Measurements from ENCODE around the gene PLA2G5. TPM values are rescaled to one million over a fixed set of nuclear protein-coding genes. Genes with fewer than 3 reads are reported as not detected.
A peak's percentile ranks its signal among the peaks of the same experiment; 100 is the strongest.

The PLA2G5 gene
- polyA plus RNA-seq, 3 donors = not detected

DNA sequence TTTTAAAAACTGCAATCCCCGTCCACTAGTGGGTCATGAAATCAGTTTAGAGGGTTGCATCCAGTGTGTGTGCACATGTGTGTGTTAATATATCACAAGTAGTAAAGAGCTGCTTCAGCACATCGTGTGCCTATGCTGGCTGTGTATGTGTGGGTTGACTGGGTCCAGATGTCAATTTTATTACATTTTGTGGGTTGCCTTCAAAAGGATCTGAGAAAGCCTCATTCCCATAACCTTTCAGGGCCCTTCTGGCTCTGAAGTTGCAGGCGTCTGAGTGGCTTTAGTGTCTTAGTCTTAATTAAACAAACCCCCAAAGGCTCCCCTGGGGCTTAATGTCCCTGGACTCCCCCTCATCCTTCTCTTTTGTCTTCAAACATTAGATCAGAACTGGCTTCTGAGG, 29.5 kb downstream of the PLA2G5 start:
- no peaks in the 10 kb centered on the region for H3K36me3 ChIP-seq (replicated peaks in 1 of 2; ENCODE audit: control insufficient read depth in 1 of 2, insufficient read depth in 2 of 2, low read length in 2 of 2)
- no peak for DNase-seq
- H3K9me3 Mint-ChIP-seq = no peaks in the 10 kb centered on the region
- H2AFZ ChIP-seq (ENCODE audit: insufficient read depth, low read depth, low read length, poor library complexity, severe bottlenecking) = no peak overlapping the region
- 70% methylated on average over 2 of the region's 3 CpGs for WGBS (ENCODE audit: insufficient coverage)
- no peak overlapping the region for H3K4me3 Mint-ChIP-seq
- no peak overlapping the region for H3K4me3 ChIP-seq (replicated peaks in 1 of 3; ENCODE audit: low read depth in 2 of 3, low read length in 3 of 3)
- H3K27ac Mint-ChIP-seq = peak overlapping the region in 1 of 7 donors; percentile 62
- H3K4me2 ChIP-seq (replicated peaks; ENCODE audit: extremely low read depth, low read length, poor library complexity, severe bottlenecking) = no peak overlapping the region
- no peak overlapping the region for H3K27ac ChIP-seq (ENCODE audit: low read depth in 1 of 2, low read length in 2 of 2)
- no peaks in the 10 kb centered on the region for H4K20me1 ChIP-seq (ENCODE audit: insufficient read depth, low read length)
- H3K79me2 ChIP-seq (ENCODE audit: insufficient read depth, low read length) = no peaks in the 10 kb centered on the region
- H3K27me3 Mint-ChIP-seq (ENCODE audit: low read depth in 3 of 3) = peaks cover 2 to 4% (median 4%) of the 10 kb centered on the region in 3 donors
- no peaks in the 10 kb centered on the region for H3K36me3 Mint-ChIP-seq
- H3K4me1 Mint-ChIP-seq = peaks cover 6% of the 10 kb centered on the region
- H3K9me3 ChIP-seq (replicated peaks in 1 of 2; ENCODE audit: control insufficient read depth in 1 of 2, insufficient read depth in 1 of 2, low read length in 2 of 2) = no peaks in the 10 kb centered on the region
- no peak overlapping the region for H3K9ac ChIP-seq (ENCODE audit: insufficient read depth, low read length, poor library complexity, severe bottlenecking)
- no peaks in the 10 kb centered on the region for H3K27me3 ChIP-seq (ENCODE audit: control insufficient read depth in 2 of 2, insufficient read depth in 2 of 2, low read length in 2 of 2)
- intact Hi-C loops (cut with micrococcal nuclease) = no loop called here
- peaks cover 6 to 7% of the 10 kb centered on the region in 2 donors for H3K4me1 ChIP-seq (ENCODE audit: control insufficient read depth in 1 of 2, insufficient read depth in 2 of 2, low read length in 2 of 2)
- TF ChIP-seq, protein P1, sequence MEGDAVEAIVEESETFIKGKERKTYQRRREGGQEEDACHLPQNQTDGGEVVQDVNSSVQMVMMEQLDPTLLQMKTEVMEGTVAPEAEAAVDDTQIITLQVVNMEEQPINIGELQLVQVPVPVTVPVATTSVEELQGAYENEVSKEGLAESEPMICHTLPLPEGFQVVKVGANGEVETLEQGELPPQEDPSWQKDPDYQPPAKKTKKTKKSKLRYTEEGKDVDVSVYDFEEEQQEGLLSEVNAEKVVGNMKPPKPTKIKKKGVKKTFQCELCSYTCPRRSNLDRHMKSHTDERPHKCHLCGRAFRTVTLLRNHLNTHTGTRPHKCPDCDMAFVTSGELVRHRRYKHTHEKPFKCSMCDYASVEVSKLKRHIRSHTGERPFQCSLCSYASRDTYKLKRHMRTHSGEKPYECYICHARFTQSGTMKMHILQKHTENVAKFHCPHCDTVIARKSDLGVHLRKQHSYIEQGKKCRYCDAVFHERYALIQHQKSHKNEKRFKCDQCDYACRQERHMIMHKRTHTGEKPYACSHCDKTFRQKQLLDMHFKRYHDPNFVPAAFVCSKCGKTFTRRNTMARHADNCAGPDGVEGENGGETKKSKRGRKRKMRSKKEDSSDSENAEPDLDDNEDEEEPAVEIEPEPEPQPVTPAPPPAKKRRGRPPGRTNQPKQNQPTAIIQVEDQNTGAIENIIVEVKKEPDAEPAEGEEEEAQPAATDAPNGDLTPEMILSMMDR (IDR thresholded peaks at IDR 0.05) = no peak

GRCh38 chr1:20100632-20101355, 30.8 kb downstream of the PLA2G5 start:
- H3K27me3 ChIP-seq (ENCODE audit: control insufficient read depth in 2 of 2, insufficient read depth in 2 of 2, low read length in 2 of 2) = no peaks in the 10 kb centered on the region
- no peak overlapping the region for H3K27ac ChIP-seq (ENCODE audit: low read depth in 1 of 2, low read length in 2 of 2)
- TF ChIP-seq, protein P1 (IDR thresholded peaks at IDR 0.05) = peak; percentile 58
- no peak overlapping the region for H3K9ac ChIP-seq (ENCODE audit: insufficient read depth, low read length, poor library complexity, severe bottlenecking)
- H2AFZ ChIP-seq (ENCODE audit: insufficient read depth, low read depth, low read length, poor library complexity, severe bottlenecking) = no peak overlapping the region
- H3K79me2 ChIP-seq (ENCODE audit: insufficient read depth, low read length) = no peaks in the 10 kb centered on the region
- peak in 2 of 3 donors; percentile 13 to 32 for DNase-seq
- Mint-ChIP-seq H3K36me3 (no peaks in the 10 kb centered on the region), H3K9me3 (no peaks in the 10 kb centered on the region), H3K27ac (no peak overlapping the region), H3K27me3 (ENCODE audit: low read depth in 3 of 3) (peaks cover 2 to 10% (median 4%) of the 10 kb centered on the region in 3 donors), H3K4me3 (no peak overlapping the region), H3K4me1 (peaks cover 6% of the 10 kb centered on the region)
- no peak overlapping the region for H3K4me3 ChIP-seq (replicated peaks in 1 of 3; ENCODE audit: low read depth in 2 of 3, low read length in 3 of 3)
- H3K36me3 ChIP-seq (replicated peaks in 1 of 2; ENCODE audit: control insufficient read depth in 1 of 2, insufficient read depth in 2 of 2, low read length in 2 of 2) = no peaks in the 10 kb centered on the region
- H3K4me1 ChIP-seq (ENCODE audit: control insufficient read depth in 1 of 2, insufficient read depth in 2 of 2, low read length in 2 of 2) = peaks cover 5 to 7% of the 10 kb centered on the region in 2 donors
- no peaks in the 10 kb centered on the region for H4K20me1 ChIP-seq (ENCODE audit: insufficient read depth, low read length)
- H3K9me3 ChIP-seq (replicated peaks in 1 of 2; ENCODE audit: control insufficient read depth in 1 of 2, insufficient read depth in 1 of 2, low read length in 2 of 2) = no peaks in the 10 kb centered on the region
- no peak overlapping the region for H3K4me2 ChIP-seq (replicated peaks; ENCODE audit: extremely low read depth, low read length, poor library complexity, severe bottlenecking)
- 45% methylated on average over 12 of the region's 14 CpGs for WGBS (ENCODE audit: insufficient coverage)
- intact Hi-C loops (cut with micrococcal nuclease) = loop anchor here (2.0 to 5.0 kb wide), 4 partner anchors 52 to 97 kb away; no protein-coding TSS in a partner anchor
